Lower lobe of right lung (tissue), 2 donors: ENCODE results near the gene IDUA. TPM values are rescaled to one million over a fixed set of nuclear protein-coding genes. Genes with fewer than 3 reads are reported as not detected.

Source experiments
- ATAC-seq, 2 donors: fragments of 200-7000 bp; cut with Tn5 transposase; one replicate each; pipeline ENCODE4 v1.9.1; 2020 to 2022; ENCODE audit warnings: mild to moderate bottlenecking in 2 of 2, moderate library complexity in 2 of 2
- DNase-seq: peaks from one replicate; pipeline ENCODE4 v3.0.0-alpha.2; 2020
- H3K27ac ChIP-seq: fragments of 200-600 bp; one replicate; pipeline ENCODE4 v1.8.0; 2022
- H3K27me3 ChIP-seq: fragments of 200-600 bp; one replicate; pipeline ENCODE4 v1.8.0; 2022; ENCODE audit warnings: low read depth
- H3K36me3 ChIP-seq: fragments of 200-600 bp; one replicate; pipeline ENCODE4 v1.8.0; 2022; ENCODE audit warnings: mild to moderate bottlenecking
- H3K4me1 ChIP-seq: fragments of 200-600 bp; one replicate; pipeline ENCODE4 v1.8.0; 2022
- H3K4me3 ChIP-seq: fragments of 200-600 bp; one replicate; pipeline ENCODE4 v1.8.0; 2022; ENCODE audit warnings: mild to moderate bottlenecking
- H3K9me3 ChIP-seq: fragments of 200-600 bp; one replicate; pipeline ENCODE4 v1.8.0; 2022
- CTCF ChIP-seq: fragments of 200-600 bp; IDR thresholded peaks from one replicate; pipeline ENCODE4 v1.8.0; 2022; ENCODE audit warnings: antibody characterized with exemption, mild to moderate bottlenecking
- intact Hi-C: fragments of 100-400 bp; cut with DNase I; formaldehyde crosslinking; loops from one replicate; pipeline ENCODE4 v1.11.0; 2022
- total RNA-seq: library from RNA; stranded (reverse); fragmentation: NEBNext Ultra II Directional; extraction: Animal tissue kit (Norgen Biotek cat#: 25700); gene quantifications from one replicate; pipeline ENCODE4 v1.2.1, GENCODE V29; 2021
- donor health status: DM: no; HTN: yes; CAD: no; lungs with severe emphysema.

The IDUA gene
- total RNA-seq, 1 donor from 2014 or later: 46.0 TPM

- Histone ChIP-seq H3K4me1 (peaks cover 36% of the 10 kb centered on the region), H3K27me3 (peaks cover 31% of the 10 kb centered on the region), H3K36me3 (no peaks in the 10 kb centered on the region), H3K27ac (no peak overlapping the region), H3K4me3 (no peak overlapping the region), H3K9me3 (no peaks in the 10 kb centered on the region)
- ATAC-seq (no peak), DNase-seq (peak; percentile 28)
- intact Hi-C loops: no loop called here
- TF ChIP-seq CTCF: no peak
These were observed 55.7 kb downstream of the IDUA start for GRCh38 chr4:1042352-1043055.

GRCh38 chr4:1043162-1043561 is 56.3 kb downstream of the IDUA start:
- ATAC-seq: no peak
- H3K4me1 ChIP-seq: peaks cover 42% of the 10 kb centered on the region
- H3K27ac ChIP-seq: no peak overlapping the region

GRCh38 chr4:1043651-1044468 is 57.0 kb downstream of the IDUA start:
- Histone ChIP-seq H3K27me3 (peaks cover 25% of the 10 kb centered on the region), H3K36me3 (no peaks in the 10 kb centered on the region), H3K4me3 (no peak overlapping the region), H3K9me3 (no peaks in the 10 kb centered on the region), H3K4me1 (peaks cover 45% of the 10 kb centered on the region), H3K27ac (peak overlapping the region; percentile 18)
- intact Hi-C loops: no loop called here
- DNase-seq: peak; percentile 78
- peak; percentile 60 to 73 for ATAC-seq
- no peak for TF ChIP-seq CTCF

More at GRCh38 chr4:1043162-1043561, 56.3 kb downstream of the IDUA start:
- peaks cover 25% of the 10 kb centered on the region for H3K27me3 ChIP-seq
- intact Hi-C loops: no loop called here
- H3K4me3 ChIP-seq: no peak overlapping the region
- no peaks in the 10 kb centered on the region for H3K9me3 ChIP-seq
- no peak for TF ChIP-seq CTCF
- H3K36me3 ChIP-seq: no peaks in the 10 kb centered on the region
- DNase-seq: no peak

- peak; percentile 37 for DNase-seq
- ATAC-seq: no peak
These were observed 57.8 kb downstream of the IDUA start for GRCh38 chr4:1044469-1045192.

More at GRCh38 chr4:1044469-1045192, 57.8 kb downstream of the IDUA start:
- no peak for TF ChIP-seq CTCF
- H3K9me3 ChIP-seq: no peaks in the 10 kb centered on the region
- H3K27me3 ChIP-seq: peaks cover 25% of the 10 kb centered on the region
- no peak overlapping the region for H3K27ac ChIP-seq
- no peak overlapping the region for H3K4me3 ChIP-seq
- intact Hi-C loops: no loop called here
- H3K36me3 ChIP-seq: no peaks in the 10 kb centered on the region
- H3K4me1 ChIP-seq: peaks cover 45% of the 10 kb centered on the region
